ENCODE measurements around the gene GUCY2D. TPM values are rescaled to one million over a fixed set of nuclear protein-coding genes. Genes with fewer than 3 reads are reported as not detected.

The GUCY2D gene
- total RNA-seq, 4 donors from 2014 or later, result not detected

DNA sequence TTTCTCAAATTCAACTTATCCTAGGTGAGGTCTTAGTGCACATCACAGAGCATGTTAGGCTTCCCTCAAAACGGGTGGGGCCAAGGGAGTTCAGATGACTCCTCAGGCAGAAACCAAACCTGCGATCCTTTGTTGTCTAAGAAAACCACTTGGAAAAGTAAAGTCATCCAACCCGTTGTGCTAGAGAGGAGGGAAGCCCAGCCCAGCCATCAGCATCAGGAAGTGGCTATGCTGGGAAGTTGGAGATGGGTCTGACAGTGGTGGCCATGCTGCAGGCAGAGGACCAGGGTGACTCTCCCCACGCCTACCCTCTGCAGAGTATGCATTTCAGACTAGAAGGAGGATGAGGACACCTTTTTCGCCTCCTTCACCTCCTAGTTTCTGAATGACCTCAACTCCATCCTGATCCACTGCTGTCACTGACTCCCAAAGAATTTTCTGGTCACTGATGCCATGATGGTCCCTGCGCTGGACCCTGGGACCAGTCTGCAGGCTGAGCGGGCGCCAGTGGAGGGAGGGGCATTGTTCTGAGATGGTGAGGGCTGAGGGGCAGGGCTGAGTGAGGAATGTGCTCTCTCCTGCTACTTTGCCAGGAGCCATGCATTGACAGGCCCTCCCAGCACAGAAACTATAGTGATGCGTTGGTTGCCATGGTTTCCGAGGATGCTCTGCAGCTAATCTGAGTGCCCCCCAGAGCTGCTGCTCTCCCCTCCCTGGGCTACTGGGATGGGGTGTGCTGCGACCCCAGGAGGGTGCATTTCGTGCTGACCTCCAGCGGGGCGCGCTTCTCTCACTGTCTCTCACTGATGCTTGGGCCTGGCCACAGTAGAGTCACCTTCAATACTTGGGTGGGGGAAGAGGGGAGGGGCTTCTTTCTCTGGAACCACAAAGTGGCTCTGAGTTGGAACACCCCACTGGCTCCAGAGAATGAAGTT, 64.7 kb downstream of the GUCY2D start:
- TF ChIP-seq, protein P1, sequence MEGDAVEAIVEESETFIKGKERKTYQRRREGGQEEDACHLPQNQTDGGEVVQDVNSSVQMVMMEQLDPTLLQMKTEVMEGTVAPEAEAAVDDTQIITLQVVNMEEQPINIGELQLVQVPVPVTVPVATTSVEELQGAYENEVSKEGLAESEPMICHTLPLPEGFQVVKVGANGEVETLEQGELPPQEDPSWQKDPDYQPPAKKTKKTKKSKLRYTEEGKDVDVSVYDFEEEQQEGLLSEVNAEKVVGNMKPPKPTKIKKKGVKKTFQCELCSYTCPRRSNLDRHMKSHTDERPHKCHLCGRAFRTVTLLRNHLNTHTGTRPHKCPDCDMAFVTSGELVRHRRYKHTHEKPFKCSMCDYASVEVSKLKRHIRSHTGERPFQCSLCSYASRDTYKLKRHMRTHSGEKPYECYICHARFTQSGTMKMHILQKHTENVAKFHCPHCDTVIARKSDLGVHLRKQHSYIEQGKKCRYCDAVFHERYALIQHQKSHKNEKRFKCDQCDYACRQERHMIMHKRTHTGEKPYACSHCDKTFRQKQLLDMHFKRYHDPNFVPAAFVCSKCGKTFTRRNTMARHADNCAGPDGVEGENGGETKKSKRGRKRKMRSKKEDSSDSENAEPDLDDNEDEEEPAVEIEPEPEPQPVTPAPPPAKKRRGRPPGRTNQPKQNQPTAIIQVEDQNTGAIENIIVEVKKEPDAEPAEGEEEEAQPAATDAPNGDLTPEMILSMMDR (IDR thresholded peaks at IDR 0.05; ENCODE audit: low read depth), result no peak

DNA sequence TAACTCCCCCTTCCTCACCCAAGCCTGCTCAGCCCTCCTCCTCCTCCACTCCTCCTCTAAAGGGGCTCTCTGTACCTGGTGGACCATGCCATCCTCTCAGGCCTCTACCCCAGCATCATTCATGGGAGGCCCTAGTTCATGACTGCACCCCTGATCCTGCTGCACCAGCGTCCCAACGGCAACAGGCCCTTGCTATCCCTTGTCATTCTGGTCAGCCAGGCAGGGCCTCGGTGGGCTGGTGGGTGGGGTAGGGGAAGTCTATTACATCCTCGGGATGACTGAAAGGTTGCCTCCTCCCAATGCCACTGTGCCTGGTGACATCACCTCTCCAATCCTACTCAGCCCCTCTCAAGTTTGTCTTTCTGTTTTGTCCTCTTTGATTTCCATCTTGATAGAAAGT, 65.4 kb downstream of the GUCY2D start:
- TF ChIP-seq, protein P1 (IDR thresholded peaks at IDR 0.05; ENCODE audit: low read depth), result no peak

DNA sequence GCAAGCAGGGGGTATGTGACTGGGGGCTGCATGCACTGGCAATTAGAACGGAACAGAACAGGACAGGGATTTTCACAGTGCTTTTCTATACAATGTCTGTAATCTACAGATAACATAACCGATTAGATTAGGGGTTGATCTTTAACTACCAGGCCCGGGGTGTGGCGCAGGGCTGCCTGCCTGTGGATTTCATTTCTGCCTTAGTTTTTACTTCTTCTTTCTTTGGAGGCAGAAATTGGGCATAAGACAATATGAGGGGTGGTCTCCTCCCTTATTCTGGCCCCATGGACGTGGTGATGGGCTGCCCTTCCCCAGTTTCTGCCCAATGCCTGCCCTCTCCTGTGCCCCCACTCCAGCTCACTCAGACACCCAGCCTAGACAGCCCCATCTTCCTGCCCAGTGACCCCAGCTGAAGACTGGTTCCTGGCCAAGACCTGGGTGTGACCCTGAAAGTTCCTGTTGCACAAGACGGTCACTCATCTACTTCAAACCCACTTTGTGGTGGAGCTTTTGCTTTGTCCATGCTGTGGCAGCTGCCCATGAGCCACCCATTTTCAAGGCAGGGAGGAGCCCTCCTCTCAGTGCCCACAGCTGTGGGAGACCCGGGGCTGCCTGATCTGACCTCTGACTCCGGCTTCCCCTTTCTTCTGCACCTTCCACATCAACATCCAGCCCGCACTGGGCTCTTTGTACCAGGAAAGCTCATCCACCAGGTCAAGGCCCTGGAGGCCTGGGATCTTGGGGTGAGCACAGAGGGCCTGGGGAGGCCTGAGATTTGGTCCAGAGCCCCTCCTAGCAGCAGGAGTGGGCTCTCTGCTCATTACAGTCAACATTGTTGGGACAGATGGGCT, 66.5 kb downstream of the GUCY2D start:
- TF ChIP-seq, protein P1 (IDR thresholded peaks at IDR 0.05; ENCODE audit: low read depth), result no peak

DNA sequence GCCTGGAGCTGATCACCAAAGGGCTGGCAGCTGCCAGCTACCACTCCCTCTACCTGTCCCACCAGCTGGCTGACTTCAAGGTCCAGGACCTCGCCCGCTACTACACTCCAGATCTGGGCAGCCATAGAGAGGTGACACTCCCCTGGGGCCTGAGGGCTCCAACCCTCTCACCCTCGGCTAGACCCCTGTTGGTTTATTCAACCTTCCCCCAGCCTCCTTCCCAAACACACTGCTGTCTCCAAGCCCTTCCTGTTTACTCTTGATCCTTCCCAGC, 67.1 kb downstream of the GUCY2D start:
- TF ChIP-seq, protein P1 (IDR thresholded peaks at IDR 0.05; ENCODE audit: low read depth), result no peak

Other genes starting within 250 kb of the GUCY2D start
- 10 to 100 TPM in 1 of 4 donors, 1 to 10 TPM in 3; 5.6 to 10.4 (median 6.6) TPM for gene KDM6B, start 168.4 kb upstream of the GUCY2D start, total RNA-seq
- gene TMEM88, start 147.5 kb upstream of the GUCY2D start, total RNA-seq, result 10 to 100 TPM in 2 of 4 donors, 1 to 10 TPM in 2; 1.0 to 16.0 (median 10.8) TPM
- 100 to 1,000 TPM in 2 of 4 donors, 10 to 100 TPM in 2; 68.0 to 184 (median 96.7) TPM for gene NAA38, start 145.1 kb upstream of the GUCY2D start, total RNA-seq
- gene CYB5D1, start 144.6 kb upstream of the GUCY2D start, total RNA-seq, result 1 to 10 TPM; 4.1 to 7.7 (median 6.3) TPM
- 10 to 100 TPM; 14.8 to 41.4 (median 31.3) TPM for gene CHD3, start 113.8 kb upstream of the GUCY2D start, total RNA-seq
- gene RNF227, start 86.3 kb upstream of the GUCY2D start, total RNA-seq, result 1 to 10 TPM; 1.5 to 6.1 (median 2.8) TPM
- gene KCNAB3, start 72.8 kb upstream of the GUCY2D start, total RNA-seq, result 1 to 10 TPM in 1 of 4 donors, under 1 TPM in 2, not detected in 1; 0.44 to 2.8 (median 0.51) TPM
- 10 to 100 TPM; 28.8 to 43.5 (median 37.5) TPM for gene TRAPPC1, start 70.7 kb upstream of the GUCY2D start, total RNA-seq
- 10 to 100 TPM in 3 of 4 donors, 1 to 10 TPM in 1; 7.5 to 27.3 (median 21.9) TPM for gene CNTROB, start 70.4 kb upstream of the GUCY2D start, total RNA-seq
- 10 to 100 TPM in 2 of 4 donors, 1 to 10 TPM in 2; 4.9 to 36.4 (median 10.9) TPM for gene ALOX15B, start 36.4 kb downstream of the GUCY2D start, total RNA-seq
- not detected for gene ALOX12B, start 85.1 kb downstream of the GUCY2D start, total RNA-seq
- gene ALOXE3, start 115.9 kb downstream of the GUCY2D start, total RNA-seq, result not detected
- not detected for gene HES7, start 121.5 kb downstream of the GUCY2D start, total RNA-seq
- 100 to 1,000 TPM in 3 of 4 donors, 10 to 100 TPM in 1; 95.2 to 186 (median 121) TPM for gene PER1, start 149.8 kb downstream of the GUCY2D start, total RNA-seq
- gene VAMP2, start 160.3 kb downstream of the GUCY2D start, total RNA-seq, result 10 to 100 TPM; 18.6 to 45.2 (median 23.4) TPM
- 10 to 100 TPM; 14.3 to 23.8 (median 20.4) TPM for gene TMEM107, start 173.8 kb downstream of the GUCY2D start, total RNA-seq
- 10 to 100 TPM in 2 of 4 donors, 1 to 10 TPM in 2; 2.9 to 10.4 (median 9.3) TPM for gene BORCS6, start 187.6 kb downstream of the GUCY2D start, total RNA-seq
- 1 to 10 TPM in 3 of 4 donors, not detected in 1; 1.3 to 3.4 (median 2.2) TPM for gene AURKB, start 208.0 kb downstream of the GUCY2D start, total RNA-seq
- gene CTC1, start 245.4 kb downstream of the GUCY2D start, total RNA-seq, result 10 to 100 TPM; 11.6 to 17.6 (median 14.9) TPM
- 10 to 100 TPM in 3 of 4 donors, 1 to 10 TPM in 1; 7.5 to 20.9 (median 12.0) TPM for gene PFAS, start 246.7 kb downstream of the GUCY2D start, total RNA-seq